ENCODE data around the gene KAT5. TPM values are rescaled to one million over a fixed set of nuclear protein-coding genes. Genes with fewer than 3 reads are reported as not detected.

Gene KAT5
- total and polyA plus RNA-seq, 2 of the 13 experiments (the other 11 are each of a cell fraction or from before 2014, with no cell fraction given) = 35.2 to 48.3 TPM

- TF ChIP-seq AGO2 (optimal IDR thresholded peaks at IDR 0.05; ENCODE audit: low read depth, low read length) (peak; percentile 59), AKNA (CRISPR knock-in tag; IDR thresholded peaks at IDR 0.05; ENCODE audit: borderline replicate concordance) (no peak), CENPX (CRISPR knock-in tag; IDR thresholded peaks at IDR 0.05) (no peak), ZNF780A (CRISPR knock-in tag; IDR thresholded peaks at IDR 0.05) (no peak), RARG (CRISPR knock-in tag; IDR thresholded peaks at IDR 0.05; ENCODE audit: low read depth) (no peak), PREB (CRISPR knock-in tag; IDR thresholded peaks at IDR 0.05) (no peak), MTERF4 (CRISPR knock-in tag; IDR thresholded peaks at IDR 0.05) (no peak), ZNF431 (CRISPR knock-in tag; IDR thresholded peaks at IDR 0.05; ENCODE audit: borderline replicate concordance, low read depth) (no peak), IRF2 (CRISPR knock-in tag; IDR thresholded peaks at IDR 0.05) (no peak; the same call in 1 of the 2 replicates), ZNF570 (CRISPR knock-in tag; IDR thresholded peaks at IDR 0.05; ENCODE audit: borderline replicate concordance) (no peak), KDM3A (CRISPR knock-in tag; IDR thresholded peaks at IDR 0.05; ENCODE audit: low read depth) (no peak), KAT7 (CRISPR knock-in tag; IDR thresholded peaks at IDR 0.05; ENCODE audit: borderline replicate concordance) (peak; percentile 83; the same call in 1 of the 2 replicates), POGK (CRISPR knock-in tag; conservative IDR thresholded peaks at IDR 0.05) (peak; percentile 73), ZNF280D (CRISPR knock-in tag; IDR thresholded peaks at IDR 0.05) (no peak), FOXC1 (CRISPR knock-in tag; IDR thresholded peaks at IDR 0.05; ENCODE audit: borderline replicate concordance) (peak; percentile 14; the same call in 1 of the 2 replicates), IKZF1 (IDR thresholded peaks at IDR 0.05) (no peak)
Observed at GRCh38 chr11:65662799-65663638, 49.0 kb upstream of the KAT5 start, which contains the start of gene RELA (continued).
